Measurements from ENCODE around the gene SLC35D3.

DNA sequence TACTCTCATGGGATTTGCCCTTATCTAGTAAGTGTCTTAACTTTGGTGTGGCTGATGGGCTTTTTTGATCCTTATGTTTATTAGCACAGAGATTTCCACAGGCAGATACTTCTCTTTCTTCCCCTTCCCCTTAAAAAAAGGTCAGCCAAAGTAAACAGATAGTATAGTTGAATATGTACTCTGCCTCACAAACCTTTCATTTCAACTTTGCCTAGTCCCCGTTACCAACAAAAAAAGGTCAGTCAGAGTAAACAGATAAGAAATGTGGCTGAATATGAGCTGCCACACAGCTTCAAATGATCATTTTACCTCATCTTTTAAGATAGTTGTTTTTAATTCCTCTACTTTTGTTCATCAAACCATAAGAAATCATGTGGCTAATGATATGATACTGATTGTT is 34.1 kb upstream of the SLC35D3 start:
- TF ChIP-seq CTCF (IDR thresholded peaks at IDR 0.05; ENCODE audit: low read depth, low read length, poor library complexity, severe bottlenecking) (no peak), EZH2phosphoT487 (IDR thresholded peaks at IDR 0.05; ENCODE audit: borderline replicate concordance, low read length) (no peak)
